Measurements from ENCODE around the gene TRANK1.

The TRANK1 gene

DNA sequence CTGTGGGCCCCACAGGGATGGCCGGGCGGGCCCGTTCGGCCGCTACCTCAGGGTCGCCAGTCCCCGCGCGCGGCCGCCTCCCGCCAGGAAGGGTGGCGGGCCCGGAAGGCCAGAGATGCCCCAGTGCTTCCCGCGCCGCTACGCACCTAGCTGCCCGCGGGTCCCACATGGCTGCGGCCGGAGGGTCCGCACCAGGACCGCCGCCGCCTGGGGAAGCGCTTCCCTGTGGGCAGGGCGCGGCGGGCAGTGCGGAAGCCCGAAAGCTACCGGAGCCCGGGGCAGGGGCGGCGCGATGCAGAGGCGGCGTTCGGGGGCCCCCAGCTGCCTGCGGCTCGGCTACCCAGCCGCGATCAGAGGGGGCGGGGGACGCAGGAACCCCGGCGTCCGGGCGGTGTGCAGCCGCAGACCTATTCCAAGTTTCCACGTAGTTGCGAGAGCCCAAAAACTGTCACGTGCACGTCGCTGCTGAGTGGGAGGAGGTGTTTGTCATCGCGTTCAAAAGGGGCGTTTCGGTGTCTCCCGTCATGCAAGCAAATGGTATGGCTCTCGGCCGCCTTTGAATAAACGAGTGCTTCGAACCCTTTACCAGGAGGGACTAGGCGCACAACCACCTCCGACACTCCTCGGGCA is at the start of gene TRANK1:
TRANK1 (minus strand) TSS at position 414 of the 630 bp plus-strand sequence; CDS start at position 169, 245 bp downstream.
- H3K79me2 ChIP-seq (ENCODE audit: insufficient read depth, low read depth), result no peaks in the 10 kb centered on the region
- no peak within 1 kb of the TSS for H3K27ac ChIP-seq
- TF ChIP-seq, protein P1, sequence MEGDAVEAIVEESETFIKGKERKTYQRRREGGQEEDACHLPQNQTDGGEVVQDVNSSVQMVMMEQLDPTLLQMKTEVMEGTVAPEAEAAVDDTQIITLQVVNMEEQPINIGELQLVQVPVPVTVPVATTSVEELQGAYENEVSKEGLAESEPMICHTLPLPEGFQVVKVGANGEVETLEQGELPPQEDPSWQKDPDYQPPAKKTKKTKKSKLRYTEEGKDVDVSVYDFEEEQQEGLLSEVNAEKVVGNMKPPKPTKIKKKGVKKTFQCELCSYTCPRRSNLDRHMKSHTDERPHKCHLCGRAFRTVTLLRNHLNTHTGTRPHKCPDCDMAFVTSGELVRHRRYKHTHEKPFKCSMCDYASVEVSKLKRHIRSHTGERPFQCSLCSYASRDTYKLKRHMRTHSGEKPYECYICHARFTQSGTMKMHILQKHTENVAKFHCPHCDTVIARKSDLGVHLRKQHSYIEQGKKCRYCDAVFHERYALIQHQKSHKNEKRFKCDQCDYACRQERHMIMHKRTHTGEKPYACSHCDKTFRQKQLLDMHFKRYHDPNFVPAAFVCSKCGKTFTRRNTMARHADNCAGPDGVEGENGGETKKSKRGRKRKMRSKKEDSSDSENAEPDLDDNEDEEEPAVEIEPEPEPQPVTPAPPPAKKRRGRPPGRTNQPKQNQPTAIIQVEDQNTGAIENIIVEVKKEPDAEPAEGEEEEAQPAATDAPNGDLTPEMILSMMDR (conservative IDR thresholded peaks at IDR 0.05; ENCODE audit: low read depth, low read length), result no peak

DNA sequence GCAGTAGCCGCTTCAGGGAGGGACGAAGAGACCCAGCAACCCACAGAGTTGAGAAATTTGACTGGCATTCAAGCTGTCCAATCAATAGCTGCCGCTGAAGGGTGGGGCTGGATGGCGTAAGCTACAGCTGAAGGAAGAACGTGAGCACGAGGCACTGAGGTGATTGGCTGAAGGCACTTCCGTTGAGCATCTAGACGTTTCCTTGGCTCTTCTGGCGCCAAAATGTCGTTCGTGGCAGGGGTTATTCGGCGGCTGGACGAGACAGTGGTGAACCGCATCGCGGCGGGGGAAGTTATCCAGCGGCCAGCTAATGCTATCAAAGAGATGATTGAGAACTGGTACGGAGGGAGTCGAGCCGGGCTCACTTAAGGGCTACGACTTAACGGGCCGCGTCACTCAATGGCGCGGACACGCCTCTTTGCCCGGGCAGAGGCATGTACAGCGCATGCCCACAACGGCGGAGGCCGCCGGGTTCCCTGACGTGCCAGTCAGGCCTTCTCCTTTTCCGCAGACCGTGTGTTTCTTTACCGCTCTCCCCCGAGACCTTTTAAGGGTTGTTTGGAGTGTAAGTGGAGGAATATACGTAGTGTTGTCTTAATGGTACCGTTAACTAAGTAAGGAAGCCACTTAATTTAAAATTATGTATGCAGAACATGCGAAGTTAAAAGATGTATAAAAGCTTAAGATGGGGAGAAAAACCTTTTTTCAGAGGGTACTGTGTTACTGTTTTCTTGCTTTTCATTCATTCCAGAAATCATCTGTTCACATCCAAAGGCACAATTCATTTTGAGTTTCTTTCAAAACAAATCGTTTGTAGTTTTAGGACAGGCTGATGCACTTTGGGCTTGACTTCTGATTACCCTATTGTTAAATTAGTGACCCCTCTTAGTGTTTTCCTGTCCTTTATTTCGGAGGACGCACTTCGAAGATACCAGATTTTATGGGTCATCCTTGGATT is 48.8 kb upstream of the TRANK1 start, which contains the start of gene MLH1:
MLH1 (plus strand) TSS at position 193 of the 958 bp plus-strand sequence; CDS start at position 223, 30 bp downstream.
- Histone ChIP-seq H3K4me1 (ENCODE audit: low read depth, poor library complexity, severe bottlenecking) (peaks cover 31% of the 10 kb centered on the region), H3K4me2 (peak within 1 kb of the TSS; percentile 79), H3K79me2 (ENCODE audit: insufficient read depth, low read depth) (peaks cover 45% of the 10 kb centered on the region), H3K36me3 (ENCODE audit: insufficient read depth) (no peaks in the 10 kb centered on the region), H3K27ac (peak within 1 kb of the TSS; percentile 93), H2AFZ (ENCODE audit: low read depth) (peak within 1 kb of the TSS; percentile 49), H3K4me3 (IDR thresholded peaks at IDR 0.05; ENCODE audit: insufficient read depth, low read depth, low read length) (peak within 1 kb of the TSS; percentile 28), H3K27me3 (ENCODE audit: insufficient read depth, low read depth) (no peaks in the 10 kb centered on the region), H4K20me1 (ENCODE audit: insufficient read depth) (no peaks in the 10 kb centered on the region), H3K9ac (peak within 1 kb of the TSS; percentile 90)
- TF ChIP-seq, protein P1 (conservative IDR thresholded peaks at IDR 0.05; ENCODE audit: low read depth, low read length), result no peak

More for the DNA sequence above, at the start of gene TRANK1:
- H3K4me2 ChIP-seq, result no peak within 1 kb of the TSS
- H3K27me3 ChIP-seq (ENCODE audit: insufficient read depth, low read depth), result no peaks in the 10 kb centered on the region
- H3K36me3 ChIP-seq (ENCODE audit: insufficient read depth), result no peaks in the 10 kb centered on the region
- H4K20me1 ChIP-seq (ENCODE audit: insufficient read depth), result no peaks in the 10 kb centered on the region
- H2AFZ ChIP-seq (ENCODE audit: low read depth), result no peak within 1 kb of the TSS
- no peak within 1 kb of the TSS for H3K4me3 ChIP-seq (IDR thresholded peaks at IDR 0.05; ENCODE audit: insufficient read depth, low read depth, low read length)
- peaks cover 5% of the 10 kb centered on the region for H3K4me1 ChIP-seq (ENCODE audit: low read depth, poor library complexity, severe bottlenecking)
- H3K9ac ChIP-seq, result no peak within 1 kb of the TSS

DNA sequence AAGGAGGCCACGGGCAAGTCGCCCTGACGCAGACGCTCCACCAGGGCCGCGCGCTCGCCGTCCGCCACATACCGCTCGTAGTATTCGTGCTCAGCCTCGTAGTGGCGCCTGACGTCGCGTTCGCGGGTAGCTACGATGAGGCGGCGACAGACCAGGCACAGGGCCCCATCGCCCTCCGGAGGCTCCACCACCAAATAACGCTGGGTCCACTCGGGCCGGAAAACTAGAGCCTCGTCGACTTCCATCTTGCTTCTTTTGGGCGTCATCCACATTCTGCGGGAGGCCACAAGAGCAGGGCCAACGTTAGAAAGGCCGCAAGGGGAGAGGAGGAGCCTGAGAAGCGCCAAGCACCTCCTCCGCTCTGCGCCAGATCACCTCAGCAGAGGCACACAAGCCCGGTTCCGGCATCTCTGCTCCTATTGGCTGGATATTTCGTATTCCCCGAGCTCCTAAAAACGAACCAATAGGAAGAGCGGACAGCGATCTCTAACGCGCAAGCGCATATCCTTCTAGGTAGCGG is 48.0 kb upstream of the TRANK1 start, which contains the start of gene EPM2AIP1:
EPM2AIP1 (minus strand) TSS at position 326 of the 520 bp plus-strand sequence; CDS start at position 272, 54 bp downstream.
- TF ChIP-seq, protein P1 (conservative IDR thresholded peaks at IDR 0.05; ENCODE audit: low read depth, low read length), result no peak
- H3K4me2 ChIP-seq, result peak within 1 kb of the TSS; percentile 79
- H3K4me3 ChIP-seq (IDR thresholded peaks at IDR 0.05; ENCODE audit: insufficient read depth, low read depth, low read length), result peak within 1 kb of the TSS; percentile 28
- peak within 1 kb of the TSS; percentile 49 for H2AFZ ChIP-seq (ENCODE audit: low read depth)
- H3K27me3 ChIP-seq (ENCODE audit: insufficient read depth, low read depth), result no peaks in the 10 kb centered on the region
- H3K9ac ChIP-seq, result peak within 1 kb of the TSS; percentile 90
- H3K27ac ChIP-seq, result peak within 1 kb of the TSS; percentile 93
- H4K20me1 ChIP-seq (ENCODE audit: insufficient read depth), result no peaks in the 10 kb centered on the region
- peaks cover 31% of the 10 kb centered on the region for H3K4me1 ChIP-seq (ENCODE audit: low read depth, poor library complexity, severe bottlenecking)
- no peaks in the 10 kb centered on the region for H3K36me3 ChIP-seq (ENCODE audit: insufficient read depth)
- peaks cover 45% of the 10 kb centered on the region for H3K79me2 ChIP-seq (ENCODE audit: insufficient read depth, low read depth)

Data from KMS-11 (cell line).